ENCODE results near the gene RPLP2. TPM values are rescaled to one million over a fixed set of nuclear protein-coding genes. Genes with fewer than 3 reads are reported as not detected.

Gene RPLP2
- total RNA-seq, 6 experiments from 2014 or later = 1,532 to 1,781 (median 1,709) TPM

DNA sequence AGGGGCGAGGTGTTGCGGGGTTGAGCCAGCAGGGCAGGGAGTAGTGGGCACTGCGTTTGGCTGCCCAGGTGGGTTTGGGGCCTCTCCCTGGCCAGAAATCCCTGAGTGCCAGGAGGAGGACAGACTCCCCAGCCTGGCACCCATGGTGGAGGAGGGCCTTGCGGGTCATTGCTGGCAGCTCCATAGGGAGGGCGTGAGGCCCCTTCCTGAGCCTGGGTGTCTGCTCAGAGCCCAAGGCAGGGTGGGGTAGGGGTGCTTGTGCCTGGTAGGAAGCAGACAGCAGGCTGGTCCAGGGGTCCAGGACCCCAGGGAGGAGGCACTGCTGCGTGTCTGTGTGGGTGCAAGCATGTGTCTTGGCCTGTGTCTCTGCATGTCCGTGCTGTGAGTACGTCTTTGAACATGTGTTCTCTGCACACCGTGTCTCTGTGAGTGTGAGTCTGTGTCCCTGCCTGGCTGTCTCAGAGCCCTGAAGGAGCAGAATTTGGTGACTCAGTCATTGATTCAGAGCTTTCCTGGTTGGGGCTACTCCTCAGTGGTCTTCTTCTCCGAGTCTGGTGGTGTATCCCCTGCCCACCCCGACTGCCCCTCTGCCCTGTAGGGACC is 36.8 kb downstream of the RPLP2 start:
- peaks cover 14% of the 10 kb centered on the region for H3K27me3 Mint-ChIP-seq (ENCODE audit: insufficient read depth)
- peak overlapping the region; percentile 90 for H3K4me3 Mint-ChIP-seq
- no peaks in the 10 kb centered on the region for H3K36me3 Mint-ChIP-seq (ENCODE audit: low read depth)
- TF ChIP-seq, protein P1, sequence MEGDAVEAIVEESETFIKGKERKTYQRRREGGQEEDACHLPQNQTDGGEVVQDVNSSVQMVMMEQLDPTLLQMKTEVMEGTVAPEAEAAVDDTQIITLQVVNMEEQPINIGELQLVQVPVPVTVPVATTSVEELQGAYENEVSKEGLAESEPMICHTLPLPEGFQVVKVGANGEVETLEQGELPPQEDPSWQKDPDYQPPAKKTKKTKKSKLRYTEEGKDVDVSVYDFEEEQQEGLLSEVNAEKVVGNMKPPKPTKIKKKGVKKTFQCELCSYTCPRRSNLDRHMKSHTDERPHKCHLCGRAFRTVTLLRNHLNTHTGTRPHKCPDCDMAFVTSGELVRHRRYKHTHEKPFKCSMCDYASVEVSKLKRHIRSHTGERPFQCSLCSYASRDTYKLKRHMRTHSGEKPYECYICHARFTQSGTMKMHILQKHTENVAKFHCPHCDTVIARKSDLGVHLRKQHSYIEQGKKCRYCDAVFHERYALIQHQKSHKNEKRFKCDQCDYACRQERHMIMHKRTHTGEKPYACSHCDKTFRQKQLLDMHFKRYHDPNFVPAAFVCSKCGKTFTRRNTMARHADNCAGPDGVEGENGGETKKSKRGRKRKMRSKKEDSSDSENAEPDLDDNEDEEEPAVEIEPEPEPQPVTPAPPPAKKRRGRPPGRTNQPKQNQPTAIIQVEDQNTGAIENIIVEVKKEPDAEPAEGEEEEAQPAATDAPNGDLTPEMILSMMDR (IDR thresholded peaks at IDR 0.05) = no peak
- no peaks in the 10 kb centered on the region for H3K9me3 Mint-ChIP-seq
- peak; percentile 73 for DNase-seq
- peak overlapping the region; percentile 97 for H3K27ac Mint-ChIP-seq
- H3K4me1 Mint-ChIP-seq (ENCODE audit: low read depth) = peaks cover 25% of the 10 kb centered on the region

DNA sequence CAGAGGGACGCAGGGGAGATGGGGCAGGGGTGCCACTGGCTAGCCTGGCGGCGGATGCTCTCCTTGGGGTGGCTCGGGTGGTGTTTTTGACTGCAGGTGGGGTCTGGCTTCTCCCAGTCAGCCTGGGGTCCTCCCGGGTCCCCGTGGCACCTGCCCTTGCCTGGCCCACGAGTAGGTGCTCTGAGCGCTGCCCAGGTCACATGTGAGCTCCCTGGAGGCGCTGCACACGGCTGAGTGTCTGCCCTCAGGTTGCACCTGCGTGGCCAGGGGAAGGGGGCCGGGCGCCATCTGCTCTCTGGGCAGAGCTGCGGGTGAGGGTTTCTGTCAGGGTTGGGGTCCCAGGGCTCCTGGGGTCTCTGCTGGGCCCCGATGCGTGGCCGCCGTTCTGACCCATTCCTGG is 38.1 kb downstream of the RPLP2 start:
- DNase-seq = no peak
- Mint-ChIP-seq H3K36me3 (ENCODE audit: low read depth) (no peaks in the 10 kb centered on the region), H3K27ac (no peak overlapping the region), H3K4me3 (no peak overlapping the region), H3K9me3 (no peaks in the 10 kb centered on the region), H3K27me3 (ENCODE audit: insufficient read depth) (peaks cover 11% of the 10 kb centered on the region), H3K4me1 (ENCODE audit: low read depth) (peaks cover 25% of the 10 kb centered on the region)
- TF ChIP-seq, protein P1 (IDR thresholded peaks at IDR 0.05) = no peak

DNA sequence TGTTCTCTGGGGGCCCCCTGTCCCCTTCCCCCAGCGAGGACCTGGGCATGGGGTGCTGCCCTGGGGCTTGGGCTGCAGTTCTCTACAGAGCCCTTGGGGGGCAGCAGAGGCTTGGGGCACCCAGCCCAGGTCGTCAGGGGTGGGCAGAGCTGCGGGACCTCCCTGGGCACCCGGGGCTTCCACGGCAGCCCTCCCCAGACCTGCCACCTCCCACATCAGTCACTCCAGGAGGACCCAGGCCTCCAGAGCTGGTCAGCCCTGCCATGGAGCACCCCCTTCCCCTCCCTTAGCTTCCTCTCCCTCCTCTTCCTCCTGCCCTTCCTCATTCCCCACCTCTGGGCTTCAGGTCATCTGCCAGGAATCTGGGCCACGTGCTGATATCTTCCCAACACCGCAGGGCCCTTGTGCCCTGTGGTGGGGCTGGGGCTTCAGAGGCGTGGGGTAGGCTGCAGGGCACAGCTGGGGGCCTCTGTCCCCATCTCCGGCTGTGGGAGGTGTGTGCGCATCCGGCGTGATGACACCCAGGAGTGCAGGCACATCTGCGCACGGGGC is 38.7 kb downstream of the RPLP2 start:
- DNase-seq = no peak
- Mint-ChIP-seq H3K4me3 (no peak overlapping the region), H3K27ac (no peak overlapping the region), H3K36me3 (ENCODE audit: low read depth) (no peaks in the 10 kb centered on the region), H3K9me3 (no peaks in the 10 kb centered on the region), H3K27me3 (ENCODE audit: insufficient read depth) (peaks cover 9% of the 10 kb centered on the region), H3K4me1 (ENCODE audit: low read depth) (peaks cover 25% of the 10 kb centered on the region)
- TF ChIP-seq, protein P1 (IDR thresholded peaks at IDR 0.05) = peak; percentile 94

DNA sequence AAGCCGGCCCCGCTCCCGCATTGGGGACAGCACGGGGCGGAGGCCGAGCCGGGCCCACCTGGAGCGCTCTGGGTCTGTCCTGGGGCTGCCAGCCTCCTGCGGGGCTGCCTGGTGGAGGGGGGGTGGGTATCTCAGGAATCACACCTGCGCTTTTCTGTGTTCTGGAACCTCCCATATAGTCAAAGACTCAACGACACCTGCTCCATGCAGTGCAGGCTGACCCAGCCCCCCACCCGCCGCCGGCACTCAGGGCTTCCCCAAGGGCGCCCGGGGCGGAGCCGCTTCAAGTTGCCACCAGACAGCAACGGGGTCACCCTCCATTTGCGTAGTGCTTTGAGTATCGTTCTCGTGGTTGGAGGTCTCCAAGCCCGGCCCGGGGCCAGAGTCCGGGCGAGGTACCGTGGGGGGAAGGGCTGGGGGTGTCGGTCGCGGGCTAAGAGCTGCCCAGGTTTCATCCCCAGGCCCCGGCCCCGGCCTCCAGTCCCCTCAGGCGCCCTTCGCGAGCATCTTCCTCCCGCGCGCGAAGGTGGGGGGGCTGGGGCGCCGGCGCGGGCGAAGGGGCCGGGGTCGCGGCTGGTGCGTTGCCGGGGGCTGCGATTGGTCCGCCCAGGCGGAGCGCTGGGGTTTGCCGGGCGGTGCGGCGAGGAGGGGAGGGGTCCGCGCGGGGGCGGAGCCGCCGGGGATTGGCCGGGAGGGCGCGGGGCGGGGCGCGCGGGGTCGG is 39.5 kb downstream of the RPLP2 start:
- Mint-ChIP-seq H3K9me3 (no peaks in the 10 kb centered on the region), H3K4me1 (ENCODE audit: low read depth) (peaks cover 25% of the 10 kb centered on the region), H3K36me3 (ENCODE audit: low read depth) (no peaks in the 10 kb centered on the region), H3K4me3 (no peak overlapping the region), H3K27ac (no peak overlapping the region), H3K27me3 (ENCODE audit: insufficient read depth) (peaks cover 2% of the 10 kb centered on the region)
- TF ChIP-seq, protein P1 (IDR thresholded peaks at IDR 0.05) = no peak
- no peak for DNase-seq

DNA sequence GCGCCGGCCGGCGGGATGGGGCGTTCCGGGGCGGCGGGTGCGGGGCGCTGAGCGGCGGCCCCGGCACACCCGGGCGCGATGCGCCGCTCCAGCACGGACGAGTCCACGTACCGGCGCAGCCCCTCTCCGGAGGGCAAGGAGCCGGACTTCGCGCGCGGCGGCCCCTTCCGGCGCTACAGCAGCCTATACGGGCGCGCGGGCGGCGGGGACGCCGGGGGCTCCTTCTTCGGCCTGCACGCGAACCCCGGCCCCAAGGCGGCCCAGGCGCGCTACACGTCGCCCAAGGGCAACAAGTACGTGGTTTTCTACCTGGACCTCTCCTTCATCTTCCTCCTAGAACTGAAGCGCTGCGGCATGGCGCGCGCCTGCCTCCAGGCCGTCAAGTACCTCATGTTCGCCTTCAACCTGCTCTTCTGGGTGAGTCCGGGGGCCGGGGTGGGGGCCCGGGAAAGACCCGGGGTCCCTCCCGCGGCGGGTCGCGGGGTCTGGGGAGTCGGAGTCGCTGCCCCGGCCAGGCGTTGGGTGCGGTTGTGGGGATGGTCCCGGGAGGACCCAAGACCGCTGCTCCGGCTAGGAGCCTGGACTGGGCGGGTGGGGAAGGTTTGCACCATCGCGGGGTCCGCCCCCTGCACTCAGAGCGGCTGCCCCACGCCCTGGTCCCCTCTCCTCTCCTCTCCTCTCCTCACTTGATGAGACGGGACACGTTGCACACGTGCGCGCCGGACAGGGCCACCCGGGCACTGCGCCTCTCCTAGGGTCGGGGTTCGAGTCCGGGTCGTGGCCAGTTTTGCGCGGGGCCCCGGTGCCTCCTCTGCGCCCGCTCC is 40.4 kb downstream of the RPLP2 start:
- no peak overlapping the region for H3K4me3 Mint-ChIP-seq
- H3K27ac Mint-ChIP-seq = no peak overlapping the region
- H3K4me1 Mint-ChIP-seq (ENCODE audit: low read depth) = peaks cover 19% of the 10 kb centered on the region
- H3K27me3 Mint-ChIP-seq (ENCODE audit: insufficient read depth) = peaks cover 2% of the 10 kb centered on the region
- TF ChIP-seq, protein P1 (IDR thresholded peaks at IDR 0.05) = no peak
- H3K9me3 Mint-ChIP-seq = no peaks in the 10 kb centered on the region
- H3K36me3 Mint-ChIP-seq (ENCODE audit: low read depth) = no peaks in the 10 kb centered on the region
- no peak for DNase-seq

Data from HFFc6 (cell line).